ENCODE data around the gene ZNF296. TPM values are rescaled to one million over a fixed set of nuclear protein-coding genes. Genes with fewer than 3 reads are reported as not detected.

ZNF296 gene
- total and polyA plus RNA-seq, 2 of the 8 experiments (the other 6 are each of a cell fraction or from before 2014, with no cell fraction given), result 2.7 to 7.5 TPM

- H2BK5ac ChIP-seq (ENCODE audit: low read depth, low read length), result no peak overlapping the region
- H2BK12ac ChIP-seq (ENCODE audit: low read depth, low read length), result no peak overlapping the region; the same call in 1 of the 2 replicates
- H4K8ac ChIP-seq (ENCODE audit: extremely low read depth, insufficient read depth, low read length), result no peak overlapping the region
- peaks cover 3 to 15% of the 10 kb centered on the region in 2 experiments for H4K20me1 ChIP-seq (replicated peaks in 1 of 2; ENCODE audit: control insufficient read depth in 1 of 2, insufficient read depth in 2 of 2, low read length in 2 of 2)
- peak; percentile 40 to 57 (median 48); a peak in 3 of 4 replicates for TF ChIP-seq CTCF (IDR thresholded peaks at IDR 0.05; ENCODE audit: control extremely low read depth in 1 of 3, insufficient read depth in 1 of 3, low read depth in 1 of 3, low read length in 3 of 3)
- TF ChIP-seq TEAD4 (IDR thresholded peaks at IDR 0.05; ENCODE audit: low read depth, low read length), result peak; percentile 90
- peak; percentile 40 to 51 for TF ChIP-seq RAD21 (IDR thresholded peaks at IDR 0.05 in 1 of 2, conservative IDR thresholded peaks at IDR 0.05 in 1 of 2; ENCODE audit: low read depth in 2 of 2, low read length in 2 of 2)
- 0 out of 2 replicates have a peak, but pooled peaks have one; percentile 38 for TF ChIP-seq TBP (IDR thresholded peaks at IDR 0.05; ENCODE audit: low read depth, low read length)
- TF ChIP-seq, protein P1, sequence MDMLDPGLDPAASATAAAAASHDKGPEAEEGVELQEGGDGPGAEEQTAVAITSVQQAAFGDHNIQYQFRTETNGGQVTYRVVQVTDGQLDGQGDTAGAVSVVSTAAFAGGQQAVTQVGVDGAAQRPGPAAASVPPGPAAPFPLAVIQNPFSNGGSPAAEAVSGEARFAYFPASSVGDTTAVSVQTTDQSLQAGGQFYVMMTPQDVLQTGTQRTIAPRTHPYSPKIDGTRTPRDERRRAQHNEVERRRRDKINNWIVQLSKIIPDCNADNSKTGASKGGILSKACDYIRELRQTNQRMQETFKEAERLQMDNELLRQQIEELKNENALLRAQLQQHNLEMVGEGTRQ (IDR thresholded peaks at IDR 0.05; ENCODE audit: low read length), result no peak
- no peak for TF ChIP-seq SIX5 (IDR thresholded peaks at IDR 0.05; ENCODE audit: low read depth, low read length)
- 0 out of 4 replicates have a peak, but pooled peaks of 1 of the 2 experiments have one; percentile 32 for TF ChIP-seq SIN3A (conservative IDR thresholded peaks at IDR 0.05 in 1 of 2, IDR thresholded peaks at IDR 0.05 in 1 of 2; ENCODE audit: low read depth in 1 of 2, low read length in 2 of 2)
- peaks cover 16% of the 10 kb centered on the region for H3K23me2 ChIP-seq (ENCODE audit: low read depth, low read length)
- ChIA-PET POLR2A (ENCODE audit: partially characterized antibody) (interaction anchor here (0.6 to 6.1 kb wide), 15 partner anchors 12 to 198 kb away, joined by 3 to 230 read pairs (median 4); partner anchors contain the start of genes APOE, GEMIN7 and ZNF296), CTCF (ENCODE audit: partially characterized antibody) (interaction anchor here (0.5 to 5.3 kb wide), 15 partner anchors 8 to 187 kb away, joined by 3 to 39 read pairs (median 4); partner anchors contain the start of genes GEMIN7 and ZNF296)
- no peak overlapping the region for H3K56ac ChIP-seq (replicated peaks; ENCODE audit: insufficient read length, low read depth, low read length)
- H3K4ac ChIP-seq (replicated peaks; ENCODE audit: insufficient read length, low read depth, low read length), result peak overlapping the region; percentile 85
- H2BK15ac ChIP-seq (ENCODE audit: low read length), result no peak overlapping the region; the same call in 1 of the 2 replicates
- H3K4me3 ChIP-seq (ENCODE audit: extremely low read depth in 1 of 4, insufficient read depth in 2 of 4, low read depth in 3 of 4, low read length in 4 of 4), result no peak overlapping the region
- no peak overlapping the region for H4K91ac ChIP-seq (replicated peaks; ENCODE audit: insufficient read length, low read length)
- no peak overlapping the region for H3K18ac ChIP-seq (ENCODE audit: extremely low read depth, low read length)
- no peak overlapping the region for H3K9ac ChIP-seq (replicated peaks in 1 of 4; ENCODE audit: extremely low read depth in 1 of 4, low read depth in 3 of 4, low read length in 3 of 4)
- H2BK120ac ChIP-seq (replicated peaks; ENCODE audit: low read depth, low read length), result no peak overlapping the region
- H3K4me2 ChIP-seq (ENCODE audit: insufficient read depth in 1 of 2, low read depth in 2 of 2, low read length in 2 of 2), result peak overlapping the region in 1 of 2 experiments; percentile 94; a peak in 1 of 4 replicates
- FAIRE-seq, result no peak
- H3K9me3 ChIP-seq (ENCODE audit: insufficient read depth in 2 of 2, low read depth in 1 of 2, low read length in 1 of 2), result no peaks in the 10 kb centered on the region
- no peak overlapping the region for H3K14ac ChIP-seq (ENCODE audit: insufficient read length)
- no peak overlapping the region for H4K5ac ChIP-seq (ENCODE audit: insufficient read length, low read depth, low read length)
- peaks cover 15% of the 10 kb centered on the region for H3K79me1 ChIP-seq (ENCODE audit: low read depth, low read length)
- H2AFZ ChIP-seq (ENCODE audit: low read length), result no peak overlapping the region
- peak in 1 of 2 experiments; percentile 68 for DNase-seq (ENCODE audit: low read depth in 1 of 2, low spot score in 2 of 2)
- no peaks in the 10 kb centered on the region for H3K27me3 ChIP-seq (replicated peaks in 1 of 4; ENCODE audit: control insufficient read depth in 3 of 4, extremely low read depth in 1 of 4, insufficient read depth in 3 of 4, low read length in 3 of 4)
- H3K36me3 ChIP-seq (ENCODE audit: control insufficient read depth in 2 of 4, insufficient read depth in 4 of 4, low read length in 3 of 4), result peaks cover 4 to 21% (median 5%) of the 10 kb centered on the region in 4 experiments; a peak in 5 of 8 replicates
- H2BK20ac ChIP-seq (ENCODE audit: low read length), result no peak overlapping the region
- no peak overlapping the region for H3K23ac ChIP-seq (ENCODE audit: insufficient read length)
- no peak overlapping the region for H3K27ac ChIP-seq (ENCODE audit: low read depth, low read length)
- H2AK5ac ChIP-seq (ENCODE audit: low read depth, low read length), result peak overlapping the region; percentile 32; the same call in 1 of the 2 replicates
- H3K79me2 ChIP-seq (ENCODE audit: control insufficient read depth in 1 of 2, insufficient read depth in 2 of 2, low read length in 2 of 2), result peaks cover 14 to 36% of the 10 kb centered on the region in 2 experiments
- 85% methylated on average over 17 of the region's 17 CpGs; no CpG with 5 or more reads in 1 of the 2 experiments for WGBS, 2 experiments (ENCODE audit: extremely low coverage in 1 of 2, insufficient coverage in 1 of 2, insufficient read length in 1 of 2, insufficient replicate concordance in 2 of 2, low coverage in 1 of 2, low lambda C conversion rate in 2 of 2, missing lambda C conversion rate in 1 of 2)
- peaks cover 4 to 17% (median 7%) of the 10 kb centered on the region in 4 experiments; a peak in 6 of 7 replicates for H3K4me1 ChIP-seq (replicated peaks in 1 of 4; ENCODE audit: control insufficient read depth in 3 of 4, insufficient read depth in 4 of 4, low read length in 3 of 4)
Observed at GRCh38 chr19:45090034-45090433, 13.8 kb upstream of the ZNF296 start.

All from H1 (cell line).